Stomach smooth muscle (tissue), 2 donors: ENCODE results near the gene ABLIM1.

Experiments used
- H3K27ac ChIP-seq: one replicate; pipeline ENCODE4 v1.7.0; 2013; ENCODE audit warnings: mild to moderate bottlenecking, low read length, inconsistent platforms
- H3K27me3 ChIP-seq, 2 donors: one replicate each; pipeline ENCODE4 v1.7.0; 2013; ENCODE audit warnings: low read length in 2 of 2; ENCODE audit not compliant: insufficient read depth in 2 of 2, control insufficient read depth in 1 of 2
- H3K36me3 ChIP-seq, 2 donors: one replicate each; pipeline ENCODE4 v1.7.0; 2013; ENCODE audit warnings: low read length in 2 of 2; ENCODE audit not compliant: control insufficient read depth in 2 of 2, insufficient read depth in 2 of 2
- H3K4me1 ChIP-seq: one replicate; pipeline ENCODE4 v1.7.0; 2013; ENCODE audit warnings: low read length; ENCODE audit not compliant: control insufficient read depth, insufficient read depth
- H3K4me3 ChIP-seq, 2 donors: one replicate each; pipeline ENCODE4 v1.7.0; 2013; ENCODE audit warnings: low read length in 2 of 2
- H3K9ac ChIP-seq, 2 donors: one replicate each; pipeline ENCODE4 v1.7.0; 2013; ENCODE audit warnings: low read length in 2 of 2, mild to moderate bottlenecking in 1 of 2
- H3K9me3 ChIP-seq, 2 donors: one replicate each; pipeline ENCODE4 v1.7.0; 2013; ENCODE audit warnings: low read length in 2 of 2; ENCODE audit not compliant: control insufficient read depth in 2 of 2
- donor health status: healthy.
- donor health status: Pancreatic carcinoma.

The ABLIM1 gene

GRCh38 chr10:114397651-114398145, 260.4 kb downstream of the ABLIM1 start:
- Histone ChIP-seq H3K36me3 (no peaks in the 10 kb centered on the region), H3K27ac (peak overlapping the region; percentile 71), H3K9me3 (no peaks in the 10 kb centered on the region), H3K4me3 (peak overlapping the region; percentile 36 to 65), H3K27me3 (no peaks in the 10 kb centered on the region), H3K4me1 (peaks cover 75% of the 10 kb centered on the region), H3K9ac (peak overlapping the region; percentile 52 to 60)

- no peak overlapping the region for H3K9ac ChIP-seq
- H3K4me1 ChIP-seq = peaks cover 67% of the 10 kb centered on the region
- no peak overlapping the region for H3K27ac ChIP-seq
Observed at GRCh38 chr10:114396464-114396863, 261.6 kb downstream of the ABLIM1 start.

GRCh38 chr10:114395366-114396022, 262.6 kb downstream of the ABLIM1 start:
- no peak overlapping the region for H3K9ac ChIP-seq
- H3K36me3 ChIP-seq = no peaks in the 10 kb centered on the region
- H3K4me3 ChIP-seq = no peak overlapping the region
- no peaks in the 10 kb centered on the region for H3K9me3 ChIP-seq
- no peaks in the 10 kb centered on the region for H3K27me3 ChIP-seq
- H3K27ac ChIP-seq = no peak overlapping the region
- peaks cover 60% of the 10 kb centered on the region for H3K4me1 ChIP-seq

More at GRCh38 chr10:114396464-114396863, 261.6 kb downstream of the ABLIM1 start:
- no peaks in the 10 kb centered on the region for H3K36me3 ChIP-seq
- peak overlapping the region in 1 of 2 donors; percentile 65 for H3K4me3 ChIP-seq
- H3K27me3 ChIP-seq = no peaks in the 10 kb centered on the region
- no peaks in the 10 kb centered on the region for H3K9me3 ChIP-seq

- H3K27me3 ChIP-seq = no peaks in the 10 kb centered on the region
- no peaks in the 10 kb centered on the region for H3K36me3 ChIP-seq
- no peak overlapping the region for H3K4me3 ChIP-seq
- H3K27ac ChIP-seq = peak overlapping the region; percentile 41
- H3K9ac ChIP-seq = no peak overlapping the region
- peaks cover 56% of the 10 kb centered on the region for H3K4me1 ChIP-seq
- no peaks in the 10 kb centered on the region for H3K9me3 ChIP-seq
Observed at GRCh38 chr10:114394531-114394930, 263.5 kb downstream of the ABLIM1 start.

GRCh38 chr10:114393886-114394285, 264.2 kb downstream of the ABLIM1 start:
- Histone ChIP-seq H3K27me3 (no peaks in the 10 kb centered on the region), H3K9ac (peak overlapping the region in 1 of 2 donors; percentile 5), H3K36me3 (no peaks in the 10 kb centered on the region), H3K4me1 (peaks cover 55% of the 10 kb centered on the region), H3K4me3 (peak overlapping the region in 1 of 2 donors; percentile 61), H3K27ac (peak overlapping the region; percentile 41), H3K9me3 (no peaks in the 10 kb centered on the region)

GRCh38 chr10:114393482-114393881, 264.6 kb downstream of the ABLIM1 start:
- H3K9ac ChIP-seq = no peak overlapping the region

GRCh38 chr10:114392112-114392835, 265.8 kb downstream of the ABLIM1 start:
- Histone ChIP-seq H3K4me3 (no peak overlapping the region), H3K9me3 (no peaks in the 10 kb centered on the region), H3K4me1 (peaks cover 43% of the 10 kb centered on the region), H3K36me3 (no peaks in the 10 kb centered on the region), H3K27ac (peak overlapping the region; percentile 18), H3K27me3 (no peaks in the 10 kb centered on the region), H3K9ac (no peak overlapping the region)

More at GRCh38 chr10:114393482-114393881, 264.6 kb downstream of the ABLIM1 start:
- H3K9me3 ChIP-seq = no peaks in the 10 kb centered on the region
- H3K27ac ChIP-seq = peak overlapping the region; percentile 41
- peak overlapping the region in 1 of 2 donors; percentile 61 for H3K4me3 ChIP-seq
- no peaks in the 10 kb centered on the region for H3K27me3 ChIP-seq
- no peaks in the 10 kb centered on the region for H3K36me3 ChIP-seq
- peaks cover 54% of the 10 kb centered on the region for H3K4me1 ChIP-seq

- H3K4me1 ChIP-seq = peaks cover 38% of the 10 kb centered on the region
- H3K9ac ChIP-seq = no peak overlapping the region
- H3K27ac ChIP-seq = no peak overlapping the region
- no peaks in the 10 kb centered on the region for H3K27me3 ChIP-seq
- no peaks in the 10 kb centered on the region for H3K36me3 ChIP-seq
- H3K4me3 ChIP-seq = no peak overlapping the region
- H3K9me3 ChIP-seq = no peaks in the 10 kb centered on the region
Observed at GRCh38 chr10:114391599-114391998, 266.5 kb downstream of the ABLIM1 start.

GRCh38 chr10:114389426-114389825, 268.6 kb downstream of the ABLIM1 start:
- peaks cover 38% of the 10 kb centered on the region for H3K4me1 ChIP-seq
- no peak overlapping the region for H3K4me3 ChIP-seq
- no peak overlapping the region for H3K27ac ChIP-seq
- no peaks in the 10 kb centered on the region for H3K9me3 ChIP-seq
- H3K36me3 ChIP-seq = no peaks in the 10 kb centered on the region
- H3K9ac ChIP-seq = no peak overlapping the region
- H3K27me3 ChIP-seq = no peaks in the 10 kb centered on the region

- Histone ChIP-seq H3K4me1 (peaks cover 28% of the 10 kb centered on the region), H3K27ac (no peak overlapping the region), H3K9ac (no peak overlapping the region), H3K36me3 (no peaks in the 10 kb centered on the region), H3K27me3 (no peaks in the 10 kb centered on the region), H3K4me3 (no peak overlapping the region), H3K9me3 (no peaks in the 10 kb centered on the region)
Observed at GRCh38 chr10:114388275-114388674, 269.8 kb downstream of the ABLIM1 start.

GRCh38 chr10:114387784-114388183, 270.3 kb downstream of the ABLIM1 start:
- Histone ChIP-seq H3K27ac (no peak overlapping the region), H3K27me3 (no peaks in the 10 kb centered on the region), H3K9me3 (no peaks in the 10 kb centered on the region), H3K9ac (no peak overlapping the region), H3K4me1 (peaks cover 23% of the 10 kb centered on the region), H3K36me3 (no peaks in the 10 kb centered on the region), H3K4me3 (no peak overlapping the region)
